Keratinocyte (primary cell): Measurements from ENCODE around the gene PEMT.

Source experiments
- EZH2 ChIP-seq: IDR thresholded peaks from one replicate; pipeline ENCODE4 v1.6.1; 2012; ENCODE audit warnings: inconsistent platforms, mild to moderate bottlenecking, low read length, moderate library complexity
- TF ChIP-seq, protein P1 (sequence below), 3 experiments: IDR thresholded peaks in 1 of 3; conservative IDR thresholded peaks in 1 of 3; optimal IDR thresholded peaks in 1 of 3; 2 replicates in 2 of 3; 3 replicates in 1 of 3; pipeline versions ENCODE3 to v1.5.1; 2011; ENCODE audit warnings: low read length in 3 of 3, mild to moderate bottlenecking in 3 of 3, moderate library complexity in 2 of 3, control low read depth in 1 of 3, inconsistent platforms in 1 of 3; ENCODE audit not compliant: insufficient read depth in 2 of 3; ENCODE audit errors: extremely low read depth in 1 of 3

DNA sequence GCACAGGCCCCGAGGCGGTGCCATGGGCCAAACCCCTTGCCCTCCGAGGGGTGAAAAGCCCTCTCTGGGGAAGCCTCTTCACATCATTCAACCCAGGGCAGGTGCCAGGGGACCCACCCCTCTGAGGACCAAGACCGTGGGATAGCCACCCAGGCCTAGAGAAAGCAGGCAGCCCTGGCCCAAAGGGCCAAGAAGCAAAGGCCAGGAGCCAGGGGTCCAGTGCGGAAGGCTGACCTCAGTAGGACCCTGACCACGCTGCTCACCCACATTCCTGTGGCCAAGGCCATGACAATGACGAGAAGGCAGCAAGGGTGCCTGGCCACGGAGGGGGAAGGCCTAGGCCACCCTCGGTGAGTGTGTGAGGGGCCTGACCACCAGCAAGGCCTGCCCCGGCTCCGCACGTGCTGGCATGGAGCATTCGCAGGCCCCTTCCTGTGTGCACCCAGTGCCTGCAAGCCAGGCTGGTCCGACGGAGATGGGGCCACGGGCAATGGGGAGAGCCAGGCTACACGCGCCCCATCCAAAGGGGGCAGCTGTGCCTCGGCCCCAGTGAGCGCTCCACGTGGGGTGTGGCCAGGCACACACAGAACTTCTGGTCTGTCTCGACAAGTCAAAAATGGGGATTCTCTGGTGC lies 70.8 kb downstream of the PEMT start:
- TF ChIP-seq, protein P1, sequence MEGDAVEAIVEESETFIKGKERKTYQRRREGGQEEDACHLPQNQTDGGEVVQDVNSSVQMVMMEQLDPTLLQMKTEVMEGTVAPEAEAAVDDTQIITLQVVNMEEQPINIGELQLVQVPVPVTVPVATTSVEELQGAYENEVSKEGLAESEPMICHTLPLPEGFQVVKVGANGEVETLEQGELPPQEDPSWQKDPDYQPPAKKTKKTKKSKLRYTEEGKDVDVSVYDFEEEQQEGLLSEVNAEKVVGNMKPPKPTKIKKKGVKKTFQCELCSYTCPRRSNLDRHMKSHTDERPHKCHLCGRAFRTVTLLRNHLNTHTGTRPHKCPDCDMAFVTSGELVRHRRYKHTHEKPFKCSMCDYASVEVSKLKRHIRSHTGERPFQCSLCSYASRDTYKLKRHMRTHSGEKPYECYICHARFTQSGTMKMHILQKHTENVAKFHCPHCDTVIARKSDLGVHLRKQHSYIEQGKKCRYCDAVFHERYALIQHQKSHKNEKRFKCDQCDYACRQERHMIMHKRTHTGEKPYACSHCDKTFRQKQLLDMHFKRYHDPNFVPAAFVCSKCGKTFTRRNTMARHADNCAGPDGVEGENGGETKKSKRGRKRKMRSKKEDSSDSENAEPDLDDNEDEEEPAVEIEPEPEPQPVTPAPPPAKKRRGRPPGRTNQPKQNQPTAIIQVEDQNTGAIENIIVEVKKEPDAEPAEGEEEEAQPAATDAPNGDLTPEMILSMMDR (optimal IDR thresholded peaks at IDR 0.05 in 1 of 3, IDR thresholded peaks at IDR 0.05 in 1 of 3, conservative IDR thresholded peaks at IDR 0.05 in 1 of 3; ENCODE audit: extremely low read depth in 1 of 3, insufficient read depth in 2 of 3, low read length in 3 of 3) = no peak
- TF ChIP-seq EZH2 = no peak
